WI38 (cell line): ENCODE data around the gene FAM131C.

Experiments
- H3K4me3 ChIP-seq: 2 replicates; pipeline ENCODE4 v1.5.1; 2011; ENCODE audit warnings: low read depth, mild to moderate bottlenecking, control low read depth, low read length
- TF ChIP-seq, protein P1 (sequence below): IDR thresholded peaks from 2 replicates; pipeline ENCODE4 v1.5.1; 2012; ENCODE audit warnings: low read depth, mild to moderate bottlenecking, control low read depth, low read length

The FAM131C gene

DNA sequence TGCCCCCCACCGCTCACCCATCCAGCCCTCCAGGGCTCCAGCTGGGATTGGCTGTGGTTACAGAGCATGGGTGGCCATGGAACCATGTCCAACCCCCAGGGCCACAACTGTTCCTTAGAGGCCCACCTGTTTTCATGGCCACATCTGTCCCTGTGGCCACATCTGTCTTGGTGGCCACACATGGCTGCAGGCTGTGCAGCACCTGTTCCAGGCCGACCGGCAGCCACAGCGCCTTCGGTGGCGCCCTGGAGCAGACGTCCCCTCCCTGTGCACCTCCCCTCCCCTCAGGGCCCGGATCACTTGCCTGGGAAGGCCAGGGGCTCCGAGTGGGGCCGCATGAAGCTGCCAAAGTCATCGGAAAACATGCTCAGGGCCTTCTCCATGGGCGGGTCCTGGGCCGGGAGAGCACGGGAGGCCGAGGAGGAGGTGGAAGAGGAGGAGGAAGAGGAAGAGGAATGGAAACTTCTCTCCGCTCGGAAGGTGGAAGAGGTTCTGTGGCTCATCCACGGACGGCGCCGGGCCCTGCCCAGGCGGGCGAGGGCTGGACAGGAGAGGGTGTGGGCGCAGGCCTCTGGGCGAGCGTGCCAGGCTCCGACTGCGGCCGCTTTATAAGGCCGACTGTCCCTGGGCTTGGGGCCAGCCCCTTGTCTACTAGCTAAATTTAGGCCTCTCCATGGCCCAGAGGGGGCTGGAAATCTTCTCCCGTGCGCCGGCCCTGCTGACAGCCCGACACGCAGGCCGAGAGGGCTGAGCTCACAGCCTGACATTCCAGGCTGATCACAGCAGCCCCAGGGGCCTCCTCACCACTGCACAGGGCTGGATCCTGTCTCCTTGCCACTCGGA is 55.8 kb downstream of the FAM131C start, which contains the start of gene HSPB7:
Gene HSPB7 (minus strand): TSS at position 583 of the 843 bp plus-strand sequence. CDS start 80 bp downstream, at position 503.
- TF ChIP-seq, protein P1, sequence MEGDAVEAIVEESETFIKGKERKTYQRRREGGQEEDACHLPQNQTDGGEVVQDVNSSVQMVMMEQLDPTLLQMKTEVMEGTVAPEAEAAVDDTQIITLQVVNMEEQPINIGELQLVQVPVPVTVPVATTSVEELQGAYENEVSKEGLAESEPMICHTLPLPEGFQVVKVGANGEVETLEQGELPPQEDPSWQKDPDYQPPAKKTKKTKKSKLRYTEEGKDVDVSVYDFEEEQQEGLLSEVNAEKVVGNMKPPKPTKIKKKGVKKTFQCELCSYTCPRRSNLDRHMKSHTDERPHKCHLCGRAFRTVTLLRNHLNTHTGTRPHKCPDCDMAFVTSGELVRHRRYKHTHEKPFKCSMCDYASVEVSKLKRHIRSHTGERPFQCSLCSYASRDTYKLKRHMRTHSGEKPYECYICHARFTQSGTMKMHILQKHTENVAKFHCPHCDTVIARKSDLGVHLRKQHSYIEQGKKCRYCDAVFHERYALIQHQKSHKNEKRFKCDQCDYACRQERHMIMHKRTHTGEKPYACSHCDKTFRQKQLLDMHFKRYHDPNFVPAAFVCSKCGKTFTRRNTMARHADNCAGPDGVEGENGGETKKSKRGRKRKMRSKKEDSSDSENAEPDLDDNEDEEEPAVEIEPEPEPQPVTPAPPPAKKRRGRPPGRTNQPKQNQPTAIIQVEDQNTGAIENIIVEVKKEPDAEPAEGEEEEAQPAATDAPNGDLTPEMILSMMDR: no peak
- H3K4me3 ChIP-seq: no peak within 1 kb of the TSS

DNA sequence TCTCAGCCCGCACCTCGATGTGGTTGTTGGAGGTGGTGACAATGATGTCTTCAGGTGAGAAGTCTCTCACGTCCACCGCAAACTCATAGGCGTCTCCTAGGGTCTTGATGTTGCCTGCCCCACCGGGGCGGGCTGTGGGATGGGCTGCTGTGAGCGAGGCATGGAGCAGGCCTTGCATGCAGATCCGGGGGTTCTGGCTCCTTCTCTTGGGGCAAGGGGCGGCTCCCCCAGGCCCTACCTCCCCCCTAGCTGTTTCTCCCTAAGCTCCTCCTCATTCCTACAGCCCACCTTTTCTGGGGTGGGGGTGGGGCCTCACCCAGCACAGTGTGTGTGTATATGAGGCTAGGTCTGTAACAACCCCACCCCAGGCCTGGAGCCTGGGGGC is 56.4 kb downstream of the FAM131C start:
- TF ChIP-seq, protein P1: no peak
- H3K4me3 ChIP-seq: no peak overlapping the region

DNA sequence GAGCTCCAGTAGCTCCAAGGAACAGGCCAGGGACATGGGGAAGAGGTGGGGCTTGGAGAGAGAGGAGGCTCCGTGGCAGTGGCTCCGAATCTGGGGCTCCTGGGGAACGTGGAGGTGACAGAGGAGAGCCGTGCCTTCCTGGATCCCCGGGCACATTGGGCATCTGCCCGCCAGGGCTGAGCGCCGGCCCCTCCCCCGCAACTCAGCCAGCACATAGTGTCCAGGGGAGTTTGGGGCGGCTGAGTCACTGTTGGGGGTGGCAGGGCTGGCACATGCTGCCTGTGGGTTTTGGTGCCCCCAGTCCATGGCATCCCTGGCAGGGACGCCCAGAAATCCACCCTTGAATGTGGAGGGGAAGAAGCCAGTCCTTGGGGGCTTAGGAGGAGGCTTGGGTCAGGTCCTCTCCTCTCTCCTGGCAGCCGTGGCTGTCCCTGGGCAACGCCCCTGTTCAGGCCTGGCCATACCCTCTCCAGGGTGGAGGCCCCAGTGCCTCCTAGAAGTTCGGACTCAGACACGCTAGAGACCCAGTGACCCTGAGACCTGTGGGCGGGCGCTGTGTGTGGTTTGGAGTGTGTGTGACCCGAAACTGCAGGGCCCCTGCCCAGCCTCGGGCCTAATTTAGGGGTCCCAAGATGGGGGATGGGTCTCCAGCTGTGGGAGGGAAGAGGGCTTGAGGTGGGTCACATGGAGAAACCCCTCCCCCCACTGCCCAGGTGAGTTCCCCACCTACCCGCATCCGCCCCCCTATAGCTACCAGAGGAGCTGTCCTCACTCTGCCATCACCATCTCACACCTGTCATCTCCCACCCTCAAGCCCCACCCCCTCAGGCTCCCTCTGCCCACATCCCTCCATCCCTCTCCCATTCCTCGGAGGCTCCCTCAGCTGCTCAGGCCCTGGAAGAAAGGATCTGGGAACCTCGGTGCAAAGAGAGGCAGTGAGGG is 57.2 kb downstream of the FAM131C start:
- no peak overlapping the region for H3K4me3 ChIP-seq
- TF ChIP-seq, protein P1: no peak

DNA sequence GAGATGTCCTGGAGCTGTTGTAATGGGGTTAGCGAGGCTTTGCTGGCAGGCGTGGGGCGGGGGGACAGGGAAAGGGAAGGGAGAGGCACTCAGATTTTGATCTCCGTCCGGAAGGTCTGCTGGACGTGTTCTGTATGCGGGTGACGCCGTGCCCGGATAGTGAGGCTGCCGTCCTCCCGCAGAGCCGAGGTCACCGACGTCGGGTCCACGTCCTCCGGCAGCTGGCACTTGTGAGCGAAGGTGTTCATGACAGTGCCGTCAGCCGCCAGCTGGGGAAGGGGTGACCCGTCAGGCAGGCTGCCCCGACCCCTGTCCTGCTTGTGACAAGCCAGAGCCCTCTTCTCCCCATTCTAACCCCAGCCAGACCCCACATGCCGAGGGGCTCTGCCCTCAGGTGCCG is 58.0 kb downstream of the FAM131C start:
- TF ChIP-seq, protein P1: no peak

DNA sequence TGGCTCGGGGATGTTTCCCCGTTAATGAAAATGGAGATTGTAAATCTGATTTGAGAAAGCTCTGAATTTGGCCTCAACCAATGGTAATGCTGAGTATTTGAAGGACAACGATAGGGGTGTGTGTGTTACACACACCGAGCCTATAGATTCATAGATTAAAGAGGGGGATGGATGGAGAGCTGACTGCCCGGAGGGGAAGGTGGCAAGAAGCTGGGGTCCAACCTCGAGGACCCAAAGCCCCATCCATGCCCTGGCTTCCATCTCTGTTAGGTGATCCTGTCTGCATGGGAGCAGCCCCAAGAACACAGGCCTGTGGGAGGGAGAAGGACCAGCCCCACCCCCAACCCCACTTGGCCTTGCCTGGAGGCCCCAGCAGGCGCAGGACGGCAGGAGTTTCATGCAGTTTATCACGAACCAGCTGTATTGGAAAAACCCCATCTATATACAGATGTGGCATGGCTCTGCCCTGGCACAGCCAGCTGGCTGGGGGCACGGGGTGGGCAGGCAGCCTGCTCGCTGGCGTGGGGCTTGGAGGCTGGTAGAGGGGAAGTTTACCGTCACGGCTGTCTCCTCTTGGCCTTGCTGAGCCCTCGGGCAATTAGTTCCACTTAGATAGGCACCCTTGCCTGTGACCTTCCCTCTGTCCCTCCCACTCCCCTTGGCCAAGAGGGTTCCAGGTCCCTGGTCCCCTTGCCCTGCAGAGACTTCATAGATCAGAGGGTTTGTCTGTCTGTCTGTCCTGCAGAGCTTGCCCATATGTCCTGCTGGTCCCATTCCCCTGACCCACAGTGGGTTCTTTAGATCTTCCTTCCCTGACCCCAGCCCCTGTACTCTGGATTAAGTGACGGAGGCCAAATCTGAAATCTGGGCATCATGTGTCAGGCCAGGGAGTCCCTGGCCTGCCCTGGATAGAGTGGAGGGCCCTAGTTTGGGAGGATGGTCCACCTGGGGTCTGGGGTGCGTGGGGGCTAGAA is 58.7 kb downstream of the FAM131C start:
- TF ChIP-seq, protein P1: no peak
- no peak overlapping the region for H3K4me3 ChIP-seq

More for the DNA sequence above, 58.0 kb downstream of the FAM131C start:
- H3K4me3 ChIP-seq: no peak overlapping the region

DNA sequence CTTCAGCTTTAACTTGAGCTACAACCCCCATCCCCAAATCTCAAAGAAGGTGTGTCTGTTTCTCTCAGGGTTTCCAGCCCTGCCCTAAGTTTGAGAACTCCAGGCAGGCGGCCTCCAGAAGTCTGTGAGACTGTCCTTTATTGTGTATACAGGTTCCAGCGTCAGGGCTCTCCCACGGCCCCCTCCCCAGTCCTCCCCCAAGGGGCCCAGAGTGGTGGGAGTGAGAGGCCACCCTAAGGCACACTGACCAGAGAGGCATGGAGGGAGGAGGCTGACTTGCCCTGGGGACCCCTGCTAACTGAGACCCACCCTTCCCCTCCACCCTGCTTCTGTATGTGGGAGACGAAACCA is 59.6 kb downstream of the FAM131C start:
- TF ChIP-seq, protein P1: no peak
- H3K4me3 ChIP-seq: no peak overlapping the region
